GM12801 (cell line): ENCODE data around the gene ETF1.

ENCODE experiments used
- CTCF ChIP-seq: IDR thresholded peaks from one replicate; pipeline ENCODE4 v1.5.1; 2011; ENCODE audit warnings: control low read depth; ENCODE audit not compliant: insufficient read length; ENCODE audit errors: extremely low read depth

Gene ETF1

GRCh38 chr5:138569782-138570181, 26.7 kb upstream of the ETF1 start:
- TF ChIP-seq CTCF = no peak

GRCh38 chr5:138568061-138568824, 25.2 kb upstream of the ETF1 start:
- TF ChIP-seq CTCF = no peak

GRCh38 chr5:138566792-138567191, 23.8 kb upstream of the ETF1 start:
- TF ChIP-seq CTCF = no peak

- no peak for TF ChIP-seq CTCF
Observed at GRCh38 chr5:138565100-138565821, 22.2 kb upstream of the ETF1 start.

- TF ChIP-seq CTCF = no peak
Observed at GRCh38 chr5:138564242-138564641, 21.2 kb upstream of the ETF1 start.

- no peak for TF ChIP-seq CTCF
Observed at GRCh38 chr5:138563340-138564118, 20.5 kb upstream of the ETF1 start.

GRCh38 chr5:138560971-138561370, 17.9 kb upstream of the ETF1 start:
- TF ChIP-seq CTCF = no peak
